Panc1 (cell line): ENCODE data around the gene RNF113A. TPM values are rescaled to one million over a fixed set of nuclear protein-coding genes. Genes with fewer than 3 reads are reported as not detected.
"Not testable (repeated sequence)": the region's sequence is repeated elsewhere in the genome, so short reads cannot be mapped to it uniquely, and the experiment has no call there.

Source experiments
- ATAC-seq: fragments of 200-7000 bp; cut with Tn5 transposase; 2 replicates; pipeline ENCODE4 v1.9.1; 2020; ENCODE audit warnings: mild to moderate bottlenecking, moderate library complexity
- BruUV-seq: library from RNA; stranded (reverse); fragments of 400-500 nt; replicated peaks from 2 replicates; lab custom pipeline; 2021; lab: Mats Ljungman, UMichigan
- CTCF ChIA-PET: fragments of 300-600 bp; sonication (Branson Sonifier 250); formaldehyde crosslinking; loops from one replicate; lab custom pipeline; 2022; ENCODE audit warnings: antibody characterized with exemption; lab: Charles Lee
- POLR2A ChIA-PET: fragments of 300-600 bp; sonication (Branson Sonifier 250); formaldehyde crosslinking; loops from one replicate; lab custom pipeline; 2022; ENCODE audit warnings: antibody characterized with exemption; lab: Charles Lee
- DNase-seq: peaks from one replicate; pipeline ENCODE4 v3.0.0-alpha.2; 2010; ENCODE audit warnings: low read depth, low spot score
- H3K27ac ChIP-seq: 2 replicates; pipeline ENCODE4 v1.5.1; 2011; ENCODE audit warnings: mild to moderate bottlenecking, low read length, inconsistent platforms
- H3K27me3 ChIP-seq: fragments of 200-500 bp; sonication (Bioruptor generic); 2 replicates; pipeline ENCODE4 v1.6.0; 2014; ENCODE audit warnings: low read length, inconsistent platforms; ENCODE audit not compliant: control insufficient read depth, insufficient read depth
- H3K36me3 ChIP-seq: fragments of 200-500 bp; sonication (Bioruptor generic); 2 replicates; pipeline ENCODE4 v1.5.1; 2014; ENCODE audit warnings: inconsistent platforms, mild to moderate bottlenecking, low read length, moderate library complexity; ENCODE audit not compliant: control insufficient read depth, insufficient read depth
- H3K4me1 ChIP-seq: 2 replicates; pipeline ENCODE4 v1.5.1; 2011; ENCODE audit warnings: inconsistent platforms, mild to moderate bottlenecking, low read length, moderate library complexity; ENCODE audit not compliant: control insufficient read depth, insufficient read depth
- H3K4me3 ChIP-seq, 2 experiments: 2 replicates each; pipeline ENCODE4 v1.5.1; 2011 to 2012; ENCODE audit warnings: low read depth in 2 of 2, low read length in 2 of 2, mild to moderate bottlenecking in 2 of 2, inconsistent platforms in 1 of 2, moderate library complexity in 1 of 2
- H3K9me3 ChIP-seq: fragments of 200-500 bp; sonication (Bioruptor generic); 2 replicates; pipeline ENCODE4 v1.5.1; 2014; ENCODE audit warnings: low read depth, mild to moderate bottlenecking, inconsistent platforms, low read length, moderate library complexity; ENCODE audit not compliant: control insufficient read depth, insufficient read depth
- POLR2AphosphoS5 ChIP-seq: IDR thresholded peaks from 2 replicates; pipeline ENCODE4 v1.6.1; 2012; ENCODE audit warnings: mild to moderate bottlenecking, low read depth, low read length, moderate library complexity
- REST ChIP-seq, 2 experiments: IDR thresholded peaks; 2 replicates each; pipeline ENCODE4 v1.6.1; 2011 to 2012; ENCODE audit warnings: low read depth in 2 of 2, control low read depth in 1 of 2, low read length in 1 of 2, mild to moderate bottlenecking in 1 of 2, moderate library complexity in 1 of 2; ENCODE audit not compliant: insufficient read depth in 1 of 2
- SIN3A ChIP-seq: IDR thresholded peaks from 2 replicates; pipeline ENCODE4 v1.6.1; 2012; ENCODE audit warnings: low read depth, mild to moderate bottlenecking, low read length, moderate library complexity, borderline replicate concordance; ENCODE audit not compliant: insufficient read depth
- TCF7L2 ChIP-seq: IDR thresholded peaks from 2 replicates; pipeline ENCODE4 v1.6.1; 2011; ENCODE audit warnings: mild to moderate bottlenecking, low read depth, low read length, inconsistent platforms
- in situ Hi-C: cut with HindIII; loops from 2 replicates; pipeline ENCODE4 v1.10.0; 2016; ENCODE audit warnings: low sequenced_read_pairs, low pct_unique_long_range_greater_than_20kb
- intact Hi-C: fragments of 100-400 bp; cut with micrococcal nuclease; formaldehyde crosslinking; loops from one replicate; pipeline ENCODE4 v1.10.0; 2022; ENCODE audit not compliant: unreplicated experiment
- total RNA-seq: library from RNA; stranded (reverse); gene quantifications from one replicate; pipeline ENCODE4 v1.2.1, GENCODE V29; 2021; ENCODE audit not compliant: unreplicated experiment
- TF ChIP-seq, protein P1 (sequence below): fragments of 450-650 bp; IDR thresholded peaks from 2 replicates; pipeline ENCODE4 v1.5.1; 2017; ENCODE audit warnings: mild to moderate bottlenecking

Gene RNF113A
- total RNA-seq, 1 experiment from 2014 or later: 23.4 TPM

- H3K27ac ChIP-seq: no peak overlapping the region
- no peaks in the 10 kb centered on the region for H3K9me3 ChIP-seq
- BruUV-seq: no TSS peak
- intact Hi-C loops: no loop called here
- H3K36me3 ChIP-seq: peaks cover 3% of the 10 kb centered on the region
- ChIA-PET CTCF (no interaction called here), POLR2A (no interaction called here)
- ATAC-seq (no peak), DNase-seq (no peak)
- H3K4me3 ChIP-seq: no peak overlapping the region
- H3K27me3 ChIP-seq: no peaks in the 10 kb centered on the region
- TF ChIP-seq REST (IDR thresholded peaks at IDR 0.05; ENCODE audit: insufficient read depth in 1 of 2, low read depth in 2 of 2, low read length in 1 of 2): no peak
- H3K4me1 ChIP-seq: no peaks in the 10 kb centered on the region
- in situ Hi-C loops: no loop called here
These were observed 43.1 kb downstream of the RNF113A start for GRCh38 chrX:119828446-119828845.

- DNase-seq: peak; percentile 5
- TF ChIP-seq SIN3A (no peak), TCF7L2 (no peak), POLR2AphosphoS5 (no peak), REST (IDR thresholded peaks at IDR 0.05; ENCODE audit: insufficient read depth in 1 of 2, low read depth in 2 of 2, low read length in 1 of 2) (no peak)
- TF ChIP-seq, protein P1, sequence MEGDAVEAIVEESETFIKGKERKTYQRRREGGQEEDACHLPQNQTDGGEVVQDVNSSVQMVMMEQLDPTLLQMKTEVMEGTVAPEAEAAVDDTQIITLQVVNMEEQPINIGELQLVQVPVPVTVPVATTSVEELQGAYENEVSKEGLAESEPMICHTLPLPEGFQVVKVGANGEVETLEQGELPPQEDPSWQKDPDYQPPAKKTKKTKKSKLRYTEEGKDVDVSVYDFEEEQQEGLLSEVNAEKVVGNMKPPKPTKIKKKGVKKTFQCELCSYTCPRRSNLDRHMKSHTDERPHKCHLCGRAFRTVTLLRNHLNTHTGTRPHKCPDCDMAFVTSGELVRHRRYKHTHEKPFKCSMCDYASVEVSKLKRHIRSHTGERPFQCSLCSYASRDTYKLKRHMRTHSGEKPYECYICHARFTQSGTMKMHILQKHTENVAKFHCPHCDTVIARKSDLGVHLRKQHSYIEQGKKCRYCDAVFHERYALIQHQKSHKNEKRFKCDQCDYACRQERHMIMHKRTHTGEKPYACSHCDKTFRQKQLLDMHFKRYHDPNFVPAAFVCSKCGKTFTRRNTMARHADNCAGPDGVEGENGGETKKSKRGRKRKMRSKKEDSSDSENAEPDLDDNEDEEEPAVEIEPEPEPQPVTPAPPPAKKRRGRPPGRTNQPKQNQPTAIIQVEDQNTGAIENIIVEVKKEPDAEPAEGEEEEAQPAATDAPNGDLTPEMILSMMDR: no peak
- in situ Hi-C loops: no loop called here
- Histone ChIP-seq H3K9me3 (no peaks in the 10 kb centered on the region), H3K36me3 (no peaks in the 10 kb centered on the region), H3K27me3 (no peaks in the 10 kb centered on the region), H3K27ac (no peak overlapping the region), H3K4me3 (no peak overlapping the region), H3K4me1 (no peaks in the 10 kb centered on the region)
- no peak for ATAC-seq
- ChIA-PET POLR2A (no interaction called here), CTCF (no interaction called here)
- intact Hi-C loops: no loop called here
- no TSS peak for BruUV-seq
These were observed 45.1 kb downstream of the RNF113A start for GRCh38 chrX:119826399-119826959.

GRCh38 chrX:119824221-119824620 is 47.3 kb downstream of the RNF113A start:
- H3K27ac ChIP-seq, POLR2A ChIA-PET, in situ Hi-C loops, H3K4me3 ChIP-seq, BruUV-seq, H3K4me1 ChIP-seq, H3K36me3 ChIP-seq, CTCF ChIA-PET, intact Hi-C loops, H3K9me3 ChIP-seq, H3K27me3 ChIP-seq, DNase-seq, ATAC-seq: not testable (repeated sequence)

DNA sequence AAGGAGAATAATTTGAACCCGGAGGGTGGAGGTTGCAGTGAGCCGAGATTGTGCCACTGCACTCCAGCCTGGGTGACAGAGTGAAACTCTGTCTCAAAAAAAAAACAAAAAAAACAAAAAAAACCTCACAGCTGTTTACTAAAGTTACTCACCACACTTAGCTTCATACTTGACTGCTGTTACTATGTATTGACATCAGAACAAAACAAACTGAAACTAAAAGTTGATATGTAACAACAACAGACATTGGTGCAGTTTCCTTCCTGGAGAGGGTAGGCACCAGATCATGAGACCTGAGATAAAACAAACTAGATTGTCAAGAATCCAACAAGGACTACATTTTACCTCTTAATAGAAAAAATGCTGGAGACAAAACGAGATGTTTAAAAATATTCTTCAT is 49.8 kb downstream of the RNF113A start:
- H3K27ac ChIP-seq, BruUV-seq, ATAC-seq, H3K4me1 ChIP-seq, in situ Hi-C loops, H3K27me3 ChIP-seq, H3K36me3 ChIP-seq, H3K4me3 ChIP-seq, intact Hi-C loops, CTCF ChIA-PET, H3K9me3 ChIP-seq: not testable (repeated sequence)
- DNase-seq: peak; percentile 18
- POLR2A ChIA-PET: interaction anchor here (0.8 kb wide), 1 partner anchor 11 kb away, joined by 3 read pairs; no protein-coding TSS in a partner anchor
